GM23338 (cell line): Measurements from ENCODE around the gene BCL7C.

Source experiments
- CTCF ChIP-seq, 2 experiments: fragments of 200-600 bp in 1 of 2; sonication (generic) in 1 of 2; conservative IDR thresholded peaks; 2 replicates each; pipeline versions ENCODE4 v1.5.1 to v1.6.1; 2016 to 2017; ENCODE audit warnings: antibody characterized with exemption in 2 of 2, low read depth in 2 of 2, mild to moderate bottlenecking in 2 of 2, moderate library complexity in 1 of 2
- POLR2AphosphoS5 ChIP-seq: IDR thresholded peaks from 2 replicates; pipeline ENCODE4 v1.6.1; 2016; ENCODE audit warnings: antibody characterized with exemption, low read depth
- ZNF114 ChIP-seq: fragments of 250-450 bp; sonication (Bioruptor Pico); IDR thresholded peaks from 2 replicates; pipeline ENCODE4 v1.5.0; 2020; ENCODE audit warnings: mild to moderate bottlenecking, moderate library complexity

- TF ChIP-seq CTCF (conservative IDR thresholded peaks at IDR 0.05; ENCODE audit: low read depth in 2 of 2) (peak; percentile 94 to 95), POLR2AphosphoS5 (peak; percentile 47), ZNF114 (CRISPR knock-in tag) (no peak)
Observed at GRCh38 chr16:30921748-30922419, 28.0 kb upstream of the BCL7C start.
